Measurements from ENCODE around the gene PI4KB.

DNA sequence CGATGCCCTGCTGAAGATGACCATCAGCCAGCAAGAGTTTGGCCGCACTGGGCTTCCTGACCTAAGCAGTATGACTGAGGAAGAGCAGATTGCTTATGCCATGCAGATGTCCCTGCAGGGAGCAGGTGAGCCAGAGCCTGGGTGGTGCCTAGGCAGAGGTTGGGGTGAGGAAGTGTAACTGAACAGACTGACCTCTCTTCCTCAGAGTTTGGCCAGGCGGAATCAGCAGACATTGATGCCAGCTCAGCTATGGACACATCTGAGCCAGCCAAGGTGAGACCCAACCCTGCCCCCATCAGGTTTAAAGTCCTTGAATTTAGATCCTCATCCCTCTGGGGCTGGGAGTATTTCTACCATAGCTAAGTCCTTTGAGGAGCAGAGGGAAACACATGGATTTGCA is 60.9 kb downstream of the PI4KB start:
- TF ChIP-seq FOS (IDR thresholded peaks at IDR 0.05; ENCODE audit: low read depth, low read length) (no peak), MXI1 (IDR thresholded peaks at IDR 0.05; ENCODE audit: borderline replicate concordance, low read depth, low read length) (no peak), MAFK (IDR thresholded peaks at IDR 0.05; ENCODE audit: low read depth, low read length) (no peak), POLR2A (IDR thresholded peaks at IDR 0.05; ENCODE audit: low read depth, low read length) (no peak), RCOR1 (IDR thresholded peaks at IDR 0.05; ENCODE audit: insufficient replicate concordance, low read length) (no peak), RAD21 (IDR thresholded peaks at IDR 0.05; ENCODE audit: low read length) (no peak), NFE2L2 (IDR thresholded peaks at IDR 0.05; ENCODE audit: low read depth, low read length) (no peak), MAZ (IDR thresholded peaks at IDR 0.05; ENCODE audit: borderline replicate concordance, low read depth, low read length) (no peak), BHLHE40 (IDR thresholded peaks at IDR 0.05; ENCODE audit: low read depth, low read length) (no peak)
- TF ChIP-seq, protein P1, sequence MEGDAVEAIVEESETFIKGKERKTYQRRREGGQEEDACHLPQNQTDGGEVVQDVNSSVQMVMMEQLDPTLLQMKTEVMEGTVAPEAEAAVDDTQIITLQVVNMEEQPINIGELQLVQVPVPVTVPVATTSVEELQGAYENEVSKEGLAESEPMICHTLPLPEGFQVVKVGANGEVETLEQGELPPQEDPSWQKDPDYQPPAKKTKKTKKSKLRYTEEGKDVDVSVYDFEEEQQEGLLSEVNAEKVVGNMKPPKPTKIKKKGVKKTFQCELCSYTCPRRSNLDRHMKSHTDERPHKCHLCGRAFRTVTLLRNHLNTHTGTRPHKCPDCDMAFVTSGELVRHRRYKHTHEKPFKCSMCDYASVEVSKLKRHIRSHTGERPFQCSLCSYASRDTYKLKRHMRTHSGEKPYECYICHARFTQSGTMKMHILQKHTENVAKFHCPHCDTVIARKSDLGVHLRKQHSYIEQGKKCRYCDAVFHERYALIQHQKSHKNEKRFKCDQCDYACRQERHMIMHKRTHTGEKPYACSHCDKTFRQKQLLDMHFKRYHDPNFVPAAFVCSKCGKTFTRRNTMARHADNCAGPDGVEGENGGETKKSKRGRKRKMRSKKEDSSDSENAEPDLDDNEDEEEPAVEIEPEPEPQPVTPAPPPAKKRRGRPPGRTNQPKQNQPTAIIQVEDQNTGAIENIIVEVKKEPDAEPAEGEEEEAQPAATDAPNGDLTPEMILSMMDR (conservative IDR thresholded peaks at IDR 0.05; ENCODE audit: low read depth, low read length): no peak
- TF ChIP-seq, protein P2, sequence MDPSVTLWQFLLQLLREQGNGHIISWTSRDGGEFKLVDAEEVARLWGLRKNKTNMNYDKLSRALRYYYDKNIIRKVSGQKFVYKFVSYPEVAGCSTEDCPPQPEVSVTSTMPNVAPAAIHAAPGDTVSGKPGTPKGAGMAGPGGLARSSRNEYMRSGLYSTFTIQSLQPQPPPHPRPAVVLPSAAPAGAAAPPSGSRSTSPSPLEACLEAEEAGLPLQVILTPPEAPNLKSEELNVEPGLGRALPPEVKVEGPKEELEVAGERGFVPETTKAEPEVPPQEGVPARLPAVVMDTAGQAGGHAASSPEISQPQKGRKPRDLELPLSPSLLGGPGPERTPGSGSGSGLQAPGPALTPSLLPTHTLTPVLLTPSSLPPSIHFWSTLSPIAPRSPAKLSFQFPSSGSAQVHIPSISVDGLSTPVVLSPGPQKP (IDR thresholded peaks at IDR 0.05; ENCODE audit: borderline replicate concordance, low read depth, low read length): no peak

Measured in IMR-90 (cell line).